HepG2 (cell line): ENCODE measurements around the gene PPP1R13B. TPM values are rescaled to one million over a fixed set of nuclear protein-coding genes. Genes with fewer than 3 reads are reported as not detected.

ENCODE experiments used
- CENPX ChIP-seq: sonication (generic); formaldehyde crosslinking; IDR thresholded peaks from 2 replicates; pipeline ENCODE4 v1.9.0; 2021; ENCODE audit warnings: mild to moderate bottlenecking, missing genetic modification reagents, moderate library complexity
- E2F2 ChIP-seq: sonication (generic); formaldehyde crosslinking; IDR thresholded peaks from 2 replicates; pipeline ENCODE4 v1.4.0; 2020; ENCODE audit warnings: missing genetic modification reagents, borderline replicate concordance
- HES4 ChIP-seq: sonication (generic); formaldehyde crosslinking; IDR thresholded peaks from 2 replicates; pipeline ENCODE4 v1.9.0; 2021; ENCODE audit warnings: mild to moderate bottlenecking, missing genetic modification reagents, borderline replicate concordance
- HMGXB3 ChIP-seq: sonication (generic); formaldehyde crosslinking; IDR thresholded peaks from 2 replicates; pipeline ENCODE4 v1.4.0; 2020; ENCODE audit warnings: missing genetic modification reagents, borderline replicate concordance
- HNRNPL ChIP-seq: fragments of 200-400 bp; formaldehyde crosslinking; IDR thresholded peaks from 2 replicates; pipeline ENCODE4 v1.6.1; 2017; ENCODE audit warnings: mild to moderate bottlenecking, low read depth, low read length
- HNRNPLL ChIP-seq: fragments of 200-400 bp; formaldehyde crosslinking; IDR thresholded peaks from 2 replicates; pipeline ENCODE4 v1.6.1; 2017; ENCODE audit warnings: mild to moderate bottlenecking, low read depth, low read length; ENCODE audit not compliant: poor library complexity, severe bottlenecking
- IRF2 ChIP-seq: IDR thresholded peaks from 2 replicates; pipeline ENCODE4 v1.6.1; 2018; ENCODE audit warnings: missing genetic modification reagents, missing compliant biosample characterization
- MBD4 ChIP-seq: IDR thresholded peaks from 2 replicates; pipeline ENCODE4 v1.6.1; 2012; ENCODE audit warnings: low read length, inconsistent platforms, borderline replicate concordance
- MYNN ChIP-seq: sonication (generic); formaldehyde crosslinking; IDR thresholded peaks from 2 replicates; pipeline ENCODE4 v1.4.0; 2020; ENCODE audit warnings: mild to moderate bottlenecking, low read depth, missing genetic modification reagents
- RAD51 ChIP-seq: fragments of 450-650 bp; IDR thresholded peaks from 2 replicates; pipeline ENCODE4 v1.6.1; 2016; ENCODE audit warnings: borderline replicate concordance
- SP1 ChIP-seq, 2 experiments: fragments of 450-650 bp in 1 of 2; sonication (generic) in 1 of 2; formaldehyde crosslinking in 1 of 2; IDR thresholded peaks; 2 replicates each; pipeline versions ENCODE4 v1.4.0 to v1.6.1; 2016 to 2020; ENCODE audit warnings: missing genetic modification reagents in 1 of 2
- SP4 ChIP-seq: sonication (generic); formaldehyde crosslinking; IDR thresholded peaks from 2 replicates; pipeline ENCODE4 v1.8.1; 2023; ENCODE audit warnings: mild to moderate bottlenecking, missing genetic modification reagents
- STAG1 ChIP-seq: sonication (generic); formaldehyde crosslinking; IDR thresholded peaks from 2 replicates; pipeline ENCODE4 v1.4.0; 2020; ENCODE audit warnings: missing genetic modification reagents
- ZC3H4 ChIP-seq: sonication (generic); formaldehyde crosslinking; IDR thresholded peaks from 2 replicates; pipeline ENCODE4 v1.4.0; 2020; ENCODE audit warnings: missing genetic modification reagents, borderline replicate concordance
- ZFX ChIP-seq: sonication (generic); formaldehyde crosslinking; IDR thresholded peaks from 2 replicates; pipeline ENCODE4 v1.4.0; 2020; ENCODE audit warnings: mild to moderate bottlenecking, low read depth, missing genetic modification reagents, moderate library complexity
- ZNF331 ChIP-seq: sonication (generic); formaldehyde crosslinking; IDR thresholded peaks from 2 replicates; pipeline ENCODE4 v1.4.0; 2020; ENCODE audit warnings: missing genetic modification reagents
- ZNF713 ChIP-seq: sonication (generic); formaldehyde crosslinking; IDR thresholded peaks from 2 replicates; pipeline ENCODE4 v1.4.0; 2020; ENCODE audit warnings: mild to moderate bottlenecking, missing genetic modification reagents
- polyA plus RNA-seq, 8 experiments: library from polyadenylated mRNA; depleted of rRNA in 3 of 8; stranded (reverse) in 7 of 8; unstranded in 1 of 8; fragments of >200 nt; fragmentation: Illumina TruSeq in 4 of 8; extraction: Trizol in 4 of 8; gene quantifications; 2 replicates each; pipeline versions ENCODE4 v1.2.1 to v1.2.3, GENCODE V29; 2011 to 2016; ENCODE audit warnings: low read depth in 4 of 8, missing spikeins in 1 of 8, mixed read lengths in 1 of 8; ENCODE audit not compliant: insufficient read depth in 1 of 8
- total RNA-seq, 5 experiments: library from RNA; depleted of rRNA; stranded (reverse); fragments of >200 nt; fragmentation: Illumina TruSeq; extraction: Trizol; gene quantifications; 2 replicates each; pipeline ENCODE4 v1.2.3, GENCODE V29; 2016; ENCODE audit warnings: low read depth in 1 of 5
- TF ChIP-seq, protein P1 (sequence below): sonication (generic); formaldehyde crosslinking; IDR thresholded peaks from 2 replicates; pipeline ENCODE4 v1.5.0; 2020; ENCODE audit warnings: mild to moderate bottlenecking, missing genetic modification reagents
- TF ChIP-seq, protein P2 (sequence below): sonication (generic); formaldehyde crosslinking; IDR thresholded peaks from 2 replicates; pipeline ENCODE4 v1.8.1; 2023; ENCODE audit warnings: mild to moderate bottlenecking, moderate library complexity, missing genetic modification reagents

Gene PPP1R13B
- total and polyA plus RNA-seq, 2 of the 13 experiments (the other 11 are each of a cell fraction or from before 2014, with no cell fraction given): 4.6 to 9.4 TPM

DNA sequence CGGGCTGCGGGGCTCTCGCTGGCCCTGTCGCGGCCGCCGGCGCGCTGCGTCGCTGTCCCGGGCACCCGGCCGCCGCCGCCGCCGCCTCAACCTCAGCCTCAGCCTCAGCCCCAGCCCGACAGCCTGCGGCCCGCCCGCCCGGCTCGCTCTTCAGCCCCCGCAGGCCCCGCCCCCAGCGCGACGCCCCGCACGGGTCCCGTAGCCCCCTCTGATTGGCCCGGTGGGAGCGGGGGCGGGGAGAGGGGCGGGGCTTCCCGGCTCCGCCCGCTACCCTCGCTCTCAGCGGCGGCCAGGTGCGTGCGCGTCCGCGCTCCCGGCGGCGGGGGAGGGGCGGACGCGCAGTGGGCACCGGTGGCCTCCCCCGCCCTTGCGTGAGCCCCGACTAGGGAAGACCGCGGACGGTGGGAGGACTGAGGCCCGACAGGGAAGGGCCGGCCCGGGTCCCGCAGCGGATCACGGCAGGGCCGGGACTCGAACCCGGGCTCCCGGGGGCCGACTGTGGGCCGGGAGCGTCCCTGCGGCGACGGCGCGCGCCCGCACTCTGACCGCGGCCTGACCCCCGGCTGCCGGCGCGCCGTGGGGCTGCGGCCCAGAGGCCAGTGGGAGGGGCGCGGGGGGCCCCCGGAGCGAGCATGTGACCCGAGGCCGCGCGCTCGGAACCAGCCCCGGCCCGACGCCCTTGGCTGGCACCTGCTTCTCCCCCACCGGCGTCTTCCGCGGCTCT is at the start of gene PPP1R13B (continued):
- 0 out of 2 replicates have a peak, but pooled peaks have one; percentile 5 for TF ChIP-seq ZNF713 (CRISPR knock-in tag)
- TF ChIP-seq SP4 (CRISPR knock-in tag): peak; percentile 84
- peak; percentile 9; the same call in 1 of the 2 replicates for TF ChIP-seq ZNF331
- TF ChIP-seq SP1 (IDR thresholded peaks at IDR 0.05): no peak
- peak; percentile 74 for TF ChIP-seq SP1 (CRISPR knock-in tag; IDR thresholded peaks at IDR 0.05)
- TF ChIP-seq HNRNPLL: peak; percentile 59
- peak; percentile 26; the same call in 1 of the 2 replicates for TF ChIP-seq HES4 (CRISPR knock-in tag)
- TF ChIP-seq, protein P1, sequence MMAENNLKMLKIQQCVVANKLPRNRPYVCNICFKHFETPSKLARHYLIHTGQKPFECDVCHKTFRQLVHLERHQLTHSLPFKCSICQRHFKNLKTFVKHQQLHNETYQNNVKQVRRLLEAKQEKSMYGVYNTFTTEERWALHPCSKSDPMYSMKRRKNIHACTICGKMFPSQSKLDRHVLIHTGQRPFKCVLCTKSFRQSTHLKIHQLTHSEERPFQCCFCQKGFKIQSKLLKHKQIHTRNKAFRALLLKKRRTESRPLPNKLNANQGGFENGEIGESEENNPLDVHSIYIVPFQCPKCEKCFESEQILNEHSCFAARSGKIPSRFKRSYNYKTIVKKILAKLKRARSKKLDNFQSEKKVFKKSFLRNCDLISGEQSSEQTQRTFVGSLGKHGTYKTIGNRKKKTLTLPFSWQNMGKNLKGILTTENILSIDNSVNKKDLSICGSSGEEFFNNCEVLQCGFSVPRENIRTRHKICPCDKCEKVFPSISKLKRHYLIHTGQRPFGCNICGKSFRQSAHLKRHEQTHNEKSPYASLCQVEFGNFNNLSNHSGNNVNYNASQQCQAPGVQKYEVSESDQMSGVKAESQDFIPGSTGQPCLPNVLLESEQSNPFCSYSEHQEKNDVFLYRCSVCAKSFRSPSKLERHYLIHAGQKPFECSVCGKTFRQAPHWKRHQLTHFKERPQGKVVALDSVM: peak; percentile 57; the same call in 1 of the 2 replicates
- no peak for TF ChIP-seq CENPX (CRISPR knock-in tag)
- TF ChIP-seq ZFX: peak; percentile 55; the same call in 1 of the 2 replicates
- no peak for TF ChIP-seq RAD51
- no peak for TF ChIP-seq IRF2 (CRISPR knock-in tag)
- no peak for TF ChIP-seq HMGXB3 (CRISPR knock-in tag)
- TF ChIP-seq, protein P2, sequence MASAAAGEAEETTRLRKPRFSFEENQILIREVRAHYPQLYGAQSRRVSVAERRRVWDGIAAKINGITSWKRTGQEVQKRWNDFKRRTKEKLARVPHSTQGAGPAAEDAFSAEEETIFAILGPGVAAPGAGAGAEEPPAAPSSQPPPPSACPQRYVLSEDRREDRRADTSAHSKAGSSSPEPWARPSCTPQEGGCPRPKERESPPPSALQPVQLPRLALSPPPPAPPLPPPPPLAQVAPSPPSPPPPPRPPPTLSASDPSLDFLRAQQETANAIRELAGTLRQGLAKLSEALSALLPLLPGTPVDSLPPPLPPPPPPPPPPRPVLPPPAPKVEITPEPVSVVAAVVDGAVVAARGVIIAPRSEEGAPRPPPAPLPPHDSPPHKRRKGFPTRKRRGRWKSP (CRISPR knock-in tag): no peak
- no peak for TF ChIP-seq HNRNPL
- TF ChIP-seq MBD4: no peak
- TF ChIP-seq E2F2 (CRISPR knock-in tag): no peak
- no peak for TF ChIP-seq STAG1 (CRISPR knock-in tag)
- TF ChIP-seq MYNN (CRISPR knock-in tag): 0 out of 2 replicates have a peak, but pooled peaks have one; percentile 13
- no peak for TF ChIP-seq ZC3H4
